ENCODE measurements around the gene FBXO24. TPM values are rescaled to one million over a fixed set of nuclear protein-coding genes. Genes with fewer than 3 reads are reported as not detected.
"Not testable (repeated sequence)": the region's sequence is repeated elsewhere in the genome, so short reads cannot be mapped to it uniquely, and the experiment has no call there.

Gene FBXO24
- total RNA-seq, 6 experiments from 2014 or later: 0.25 to 1.0 (median 0.45) TPM

DNA sequence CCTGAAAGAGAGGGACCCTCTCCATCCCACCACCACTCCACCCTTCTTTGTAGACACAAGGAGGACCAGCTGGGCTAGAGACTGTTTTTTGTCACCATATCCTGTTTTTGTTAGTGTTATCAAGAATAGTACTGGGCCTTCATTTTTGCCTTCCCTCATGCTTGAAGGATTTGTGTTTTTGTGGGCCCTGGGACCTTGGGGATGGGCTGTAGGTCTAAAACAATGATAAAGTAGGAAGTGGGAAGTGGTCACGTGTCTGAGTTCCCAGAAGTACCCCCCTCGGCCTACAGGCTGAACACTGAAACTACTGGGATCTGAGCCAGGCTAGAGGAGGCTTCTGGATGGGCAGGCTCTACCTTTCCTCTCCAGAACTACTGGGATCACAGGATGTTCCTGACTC lies 38.3 kb upstream of the FBXO24 start:
- Histone ChIP-seq H3K27me3 (no peaks in the 10 kb centered on the region), H3K36me3 (peaks cover 2 to 40% (median 24%) of the 10 kb centered on the region in 4 donors), H3K9me3 (no peaks in the 10 kb centered on the region), H3K4me1 (peaks cover 2 to 71% (median 30%) of the 10 kb centered on the region in 4 donors), H3K27ac (peak overlapping the region; percentile 87 to 93 (median 92)), H3K4me3 (no peak overlapping the region)
- TF ChIP-seq, protein P1, sequence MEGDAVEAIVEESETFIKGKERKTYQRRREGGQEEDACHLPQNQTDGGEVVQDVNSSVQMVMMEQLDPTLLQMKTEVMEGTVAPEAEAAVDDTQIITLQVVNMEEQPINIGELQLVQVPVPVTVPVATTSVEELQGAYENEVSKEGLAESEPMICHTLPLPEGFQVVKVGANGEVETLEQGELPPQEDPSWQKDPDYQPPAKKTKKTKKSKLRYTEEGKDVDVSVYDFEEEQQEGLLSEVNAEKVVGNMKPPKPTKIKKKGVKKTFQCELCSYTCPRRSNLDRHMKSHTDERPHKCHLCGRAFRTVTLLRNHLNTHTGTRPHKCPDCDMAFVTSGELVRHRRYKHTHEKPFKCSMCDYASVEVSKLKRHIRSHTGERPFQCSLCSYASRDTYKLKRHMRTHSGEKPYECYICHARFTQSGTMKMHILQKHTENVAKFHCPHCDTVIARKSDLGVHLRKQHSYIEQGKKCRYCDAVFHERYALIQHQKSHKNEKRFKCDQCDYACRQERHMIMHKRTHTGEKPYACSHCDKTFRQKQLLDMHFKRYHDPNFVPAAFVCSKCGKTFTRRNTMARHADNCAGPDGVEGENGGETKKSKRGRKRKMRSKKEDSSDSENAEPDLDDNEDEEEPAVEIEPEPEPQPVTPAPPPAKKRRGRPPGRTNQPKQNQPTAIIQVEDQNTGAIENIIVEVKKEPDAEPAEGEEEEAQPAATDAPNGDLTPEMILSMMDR (IDR thresholded peaks at IDR 0.05): peak in 1 of 4 donors; percentile 26
- TF ChIP-seq POLR2A (IDR thresholded peaks at IDR 0.05): no peak
- DNase-seq (peak in 2 of 3 donors; percentile 45 to 55), ATAC-seq (peak; percentile 23 to 44 (median 33))
- WGBS (ENCODE audit: insufficient coverage, low coverage, low lambda C conversion rate, missing lambda C conversion rate): 6% methylated on average over 2 of the region's 2 CpGs
- intact Hi-C loops (cut with DNase I): no loop called here

DNA sequence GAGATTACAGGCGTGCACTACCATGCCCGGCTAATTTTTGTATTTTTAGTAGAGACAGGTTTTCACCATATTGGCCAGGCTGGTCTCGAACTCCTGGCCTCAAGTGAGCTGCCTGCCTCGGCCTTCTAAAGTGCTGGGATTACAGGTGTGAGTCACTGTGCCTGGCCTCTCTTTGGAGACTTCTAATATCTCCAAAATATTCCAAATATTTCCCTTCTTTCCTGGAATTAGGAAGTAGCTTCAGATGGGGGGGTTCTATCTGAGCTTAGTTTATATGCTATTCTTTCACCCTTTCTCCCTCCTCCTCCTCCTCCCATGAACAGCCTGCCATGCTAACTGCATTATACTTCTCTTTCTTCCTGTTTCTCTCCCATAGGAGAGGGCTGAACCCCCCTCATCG lies 37.7 kb upstream of the FBXO24 start:
- H3K9me3 ChIP-seq; H3K4me3 ChIP-seq; intact Hi-C loops (cut with DNase I); ATAC-seq; H3K27me3 ChIP-seq; DNase-seq: not testable (repeated sequence)
- 62% methylated on average over 3 of the region's 5 CpGs for WGBS (ENCODE audit: insufficient coverage, low coverage, low lambda C conversion rate, missing lambda C conversion rate)
- Histone ChIP-seq H3K4me1 (peaks cover 2 to 65% (median 28%) of the 10 kb centered on the region in 4 donors), H3K36me3 (peaks cover 4 to 45% (median 29%) of the 10 kb centered on the region in 4 donors), H3K27ac (peak overlapping the region; percentile 87 to 93 (median 92))

DNA sequence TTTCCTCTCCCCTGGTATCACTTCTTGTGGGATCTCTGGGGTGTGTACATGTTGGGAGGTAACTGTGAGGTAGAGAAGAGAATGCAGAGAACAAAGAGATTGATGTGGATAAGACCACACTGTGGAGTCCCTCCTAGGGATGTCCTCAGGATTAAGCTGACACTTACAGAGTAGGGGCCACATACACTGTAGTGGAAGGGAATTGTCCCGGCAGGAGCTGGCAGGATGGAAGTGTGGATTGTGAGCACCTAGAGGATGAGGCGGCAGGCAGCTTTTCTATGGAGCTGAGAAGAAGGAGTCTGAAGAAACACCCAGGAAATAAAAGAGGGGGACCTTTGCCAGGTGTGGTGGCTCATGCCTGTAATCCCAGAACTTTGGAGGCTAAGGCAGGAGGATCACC lies 33.6 kb upstream of the FBXO24 start:
- peaks cover 0 to 32% (median 7%) of the 10 kb centered on the region in 4 donors for H3K4me1 ChIP-seq
- ATAC-seq (no peak), DNase-seq (no peak)
- WGBS (ENCODE audit: insufficient coverage, low coverage, low lambda C conversion rate, missing lambda C conversion rate): 92% methylated on average over 2 of the region's 2 CpGs
- H3K4me3 ChIP-seq: no peak overlapping the region
- intact Hi-C loops (cut with DNase I): no loop called here
- no peaks in the 10 kb centered on the region for H3K27me3 ChIP-seq
- TF ChIP-seq POLR2A (IDR thresholded peaks at IDR 0.05): no peak
- TF ChIP-seq, protein P1 (IDR thresholded peaks at IDR 0.05): no peak
- no peak overlapping the region for H3K27ac ChIP-seq
- no peaks in the 10 kb centered on the region for H3K9me3 ChIP-seq
- H3K36me3 ChIP-seq: peaks cover 10 to 85% (median 45%) of the 10 kb centered on the region in 4 donors

DNA sequence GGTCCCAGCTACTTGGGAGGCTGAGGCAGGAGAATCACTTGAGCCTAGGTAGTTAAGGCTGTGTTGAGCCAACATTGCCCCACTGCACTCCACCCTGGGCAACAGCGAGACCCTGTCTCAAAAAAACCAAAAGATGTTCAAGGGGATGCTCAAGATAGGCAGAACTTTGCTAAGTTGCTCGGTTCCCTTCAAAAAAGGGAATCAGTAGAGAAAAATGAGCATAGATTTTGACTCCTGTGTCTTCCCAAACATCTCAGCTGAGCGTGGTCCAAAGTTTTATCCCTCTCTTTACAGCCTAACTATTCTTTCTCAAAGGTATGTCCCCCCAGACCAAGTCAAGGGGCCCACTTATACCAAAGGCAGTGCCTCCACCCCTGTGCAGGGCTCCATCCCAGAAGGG lies 33.1 kb upstream of the FBXO24 start:
- Histone ChIP-seq H3K27ac (no peak overlapping the region), H3K36me3 (peaks cover 10 to 90% (median 47%) of the 10 kb centered on the region in 4 donors), H3K4me1 (peaks cover 0 to 27% (median 5%) of the 10 kb centered on the region in 4 donors), H3K4me3 (no peak overlapping the region), H3K9me3 (no peaks in the 10 kb centered on the region), H3K27me3 (no peaks in the 10 kb centered on the region)
- ATAC-seq (no peak), DNase-seq (no peak)
- intact Hi-C loops (cut with DNase I): no loop called here
- TF ChIP-seq POLR2A (IDR thresholded peaks at IDR 0.05): no peak
- TF ChIP-seq, protein P1 (IDR thresholded peaks at IDR 0.05): no peak
- 94% methylated on average over 2 of the region's 3 CpGs for WGBS (ENCODE audit: insufficient coverage, low coverage, low lambda C conversion rate, missing lambda C conversion rate)

DNA sequence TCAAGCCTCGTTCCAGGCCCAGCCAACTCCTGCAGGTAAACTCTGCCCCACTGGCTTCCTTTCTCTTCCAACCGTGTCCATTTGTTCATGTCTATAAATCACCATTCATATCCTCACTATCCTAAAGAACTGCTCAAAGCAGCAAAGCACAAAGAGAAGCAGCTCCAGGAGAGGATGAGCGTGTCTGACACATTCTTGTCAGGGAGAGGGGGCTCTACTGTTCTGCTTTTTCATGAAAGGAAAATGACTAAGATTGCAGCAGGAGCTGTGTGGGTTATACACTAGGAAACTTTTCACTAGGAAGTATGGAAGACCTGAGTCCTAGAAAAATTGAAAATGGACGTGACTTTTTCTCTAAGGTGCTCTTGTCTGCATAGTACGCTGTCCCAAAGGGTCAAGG lies 30.4 kb upstream of the FBXO24 start:
- Histone ChIP-seq H3K4me3 (no peak overlapping the region), H3K36me3 (peaks cover 8 to 90% (median 44%) of the 10 kb centered on the region in 4 donors), H3K4me1 (peaks cover 0 to 7% (median 0%) of the 10 kb centered on the region in 4 donors), H3K9me3 (no peaks in the 10 kb centered on the region), H3K27me3 (no peaks in the 10 kb centered on the region), H3K27ac (peak overlapping the region in 1 of 3 donors; percentile 6)
- TF ChIP-seq, protein P1 (IDR thresholded peaks at IDR 0.05): no peak
- TF ChIP-seq POLR2A (IDR thresholded peaks at IDR 0.05): no peak
- no peak for ATAC-seq
- 69% methylated on average over 5 of the region's 5 CpGs for WGBS (ENCODE audit: insufficient coverage, low coverage, low lambda C conversion rate, missing lambda C conversion rate)
- no peak for DNase-seq
- intact Hi-C loops (cut with DNase I): no loop called here

Measured in right lobe of liver (tissue), 6 donors.